IMR-90 (cell line): ENCODE results near the gene RARS2. TPM values are rescaled to one million over a fixed set of nuclear protein-coding genes. Genes with fewer than 3 reads are reported as not detected.

Experiments
- ATAC-seq: fragments of 200-7000 bp; cut with Tn5 transposase; 2 replicates; pipeline ENCODE4 v1.9.1; 2020; ENCODE audit warnings: low read depth, mild to moderate bottlenecking, moderate library complexity
- BruUV-seq: library from RNA; stranded (reverse); fragments of 400-500 nt; replicated peaks from 2 replicates; lab custom pipeline; 2021; lab: Mats Ljungman, UMichigan
- CTCF ChIA-PET: fragments of 300-600 bp; formaldehyde crosslinking; extraction: SDS; loops from one replicate; lab custom pipeline; 2021; ENCODE audit warnings: antibody characterized with exemption; lab: Yijun Ruan, JAX
- POLR2A ChIA-PET: fragments of 300-600 bp; sonication (Branson Sonifier 250); formaldehyde crosslinking; loops from one replicate; lab custom pipeline; 2022; ENCODE audit warnings: antibody characterized with exemption; ENCODE audit not compliant: unreplicated experiment; lab: Charles Lee
- DNase-seq: peaks from one replicate; pipeline ENCODE4 v3.0.0; 2013
- H2AFZ ChIP-seq: replicated peaks from 2 replicates; pipeline ENCODE3; 2013; ENCODE audit warnings: low read length, mild to moderate bottlenecking; ENCODE audit not compliant: poor library complexity
- H2AK5ac ChIP-seq: 2 replicates; pipeline ENCODE4 v1.6.1; 2013; ENCODE audit warnings: low read depth, low read length, inconsistent platforms
- H2AK9ac ChIP-seq: replicated peaks from 2 replicates; pipeline ENCODE3; 2013; ENCODE audit warnings: mild to moderate bottlenecking, low read depth, low read length, moderate library complexity; ENCODE audit not compliant: poor library complexity
- H2BK120ac ChIP-seq: 2 replicates; pipeline ENCODE4 v1.6.1; 2013; ENCODE audit warnings: low read depth, low read length, inconsistent platforms
- H2BK15ac ChIP-seq: 3 replicates; pipeline ENCODE4 v1.6.1; 2013; ENCODE audit warnings: low read depth, low read length, inconsistent platforms
- H2BK20ac ChIP-seq: 2 replicates; pipeline ENCODE4 v1.6.1; 2013; ENCODE audit warnings: low read depth, mild to moderate bottlenecking, inconsistent platforms, low read length, moderate library complexity
- H2BK5ac ChIP-seq: 2 replicates; pipeline ENCODE4 v1.6.1; 2013; ENCODE audit warnings: mild to moderate bottlenecking, low read depth, low read length, inconsistent platforms; ENCODE audit not compliant: poor library complexity, severe bottlenecking
- H3K14ac ChIP-seq: replicated peaks from 2 replicates; pipeline ENCODE4 v1.6.1; 2013; ENCODE audit warnings: low read depth, low read length, inconsistent platforms
- H3K18ac ChIP-seq: 2 replicates; pipeline ENCODE4 v1.6.1; 2013; ENCODE audit warnings: low read depth, low read length, control low read depth
- H3K23ac ChIP-seq: 2 replicates; pipeline ENCODE4 v1.6.1; 2013; ENCODE audit warnings: low read depth, low read length, inconsistent platforms
- H3K27ac ChIP-seq: 2 replicates; pipeline ENCODE4 v1.5.1; 2013; ENCODE audit warnings: mild to moderate bottlenecking, control low read depth, low read length; ENCODE audit not compliant: insufficient read depth
- H3K27me3 ChIP-seq: 2 replicates; pipeline ENCODE4 v1.6.1; 2013; ENCODE audit warnings: low read length; ENCODE audit not compliant: control insufficient read depth, insufficient read depth
- H3K36me3 ChIP-seq: 2 replicates; pipeline ENCODE4 v1.6.1; 2013; ENCODE audit warnings: low read length, mixed read lengths; ENCODE audit not compliant: control insufficient read depth, insufficient read depth
- H3K4ac ChIP-seq: 2 replicates; pipeline ENCODE4 v1.6.1; 2013; ENCODE audit warnings: low read depth, low read length, inconsistent platforms
- H3K4me1 ChIP-seq: 2 replicates; pipeline ENCODE4 v1.6.1; 2013; ENCODE audit warnings: low read length, mixed read lengths; ENCODE audit not compliant: control insufficient read depth, insufficient read depth
- H3K4me2 ChIP-seq: 2 replicates; pipeline ENCODE4 v1.6.1; 2013; ENCODE audit warnings: low read depth, mild to moderate bottlenecking, control low read depth, low read length, moderate library complexity
- H3K4me3 ChIP-seq: 2 replicates; pipeline ENCODE4 v1.5.1; 2013; ENCODE audit warnings: low read depth, mild to moderate bottlenecking, control low read depth, low read length, moderate library complexity; ENCODE audit not compliant: insufficient read depth
- H3K56ac ChIP-seq: 2 replicates; pipeline ENCODE4 v1.6.1; 2013; ENCODE audit warnings: low read length, inconsistent platforms; ENCODE audit not compliant: insufficient read depth; ENCODE audit errors: extremely low read depth
- H3K79me1 ChIP-seq, 2 experiments: 2 replicates each; pipeline ENCODE4 v1.6.1; 2013; ENCODE audit warnings: low read length in 2 of 2, inconsistent platforms in 1 of 2, low read depth in 1 of 2
- H3K9ac ChIP-seq: 2 replicates; pipeline ENCODE4 v1.6.1; 2013; ENCODE audit warnings: low read depth, low read length, control low read depth
- H3K9me1 ChIP-seq: 2 replicates; pipeline ENCODE4 v1.6.1; 2013; ENCODE audit warnings: low read length, inconsistent platforms; ENCODE audit not compliant: insufficient read depth
- H3K9me3 ChIP-seq: 2 replicates; pipeline ENCODE4 v1.6.1; 2013; ENCODE audit warnings: low read length; ENCODE audit not compliant: control insufficient read depth, insufficient read depth
- H4K20me1 ChIP-seq: 2 replicates; pipeline ENCODE4 v1.6.1; 2013; ENCODE audit warnings: low read length, inconsistent platforms; ENCODE audit not compliant: insufficient read depth
- H4K5ac ChIP-seq: 2 replicates; pipeline ENCODE4 v1.6.1; 2013; ENCODE audit warnings: mild to moderate bottlenecking, low read depth, low read length, control low read depth
- H4K8ac ChIP-seq, 2 experiments: 2 replicates each; pipeline ENCODE4 v1.6.1; 2013; ENCODE audit warnings: low read depth in 2 of 2, low read length in 2 of 2, control low read depth in 1 of 2, inconsistent platforms in 1 of 2
- H4K91ac ChIP-seq: 2 replicates; pipeline ENCODE4 v1.6.1; 2013; ENCODE audit warnings: low read depth, low read length, inconsistent platforms; ENCODE audit not compliant: insufficient read depth
- RCOR1 ChIP-seq: IDR thresholded peaks from 2 replicates; pipeline ENCODE4 v1.6.1; 2012; ENCODE audit warnings: mild to moderate bottlenecking, low read length, improper control_type of control experiment; ENCODE audit not compliant: insufficient replicate concordance
- WGBS, 2 experiments: methylation state at CpG; one replicate each; pipeline versions ENCODE4 v1.1.5 to v1.1.7; 2013; ENCODE audit warnings: missing lambda C conversion rate in 2 of 2; ENCODE audit not compliant: insufficient read length in 1 of 2; ENCODE audit errors: extremely low coverage in 2 of 2; 5-methylcytosine and 5-hydroxymethylcytosine counted together
- dilution Hi-C: fragments of 300-500 bp; cut with HindIII; formaldehyde crosslinking; loops from one replicate; pipeline ENCODE4 v1.14.3; 2018; ENCODE audit warnings: low sequenced_read_pairs; ENCODE audit not compliant: unreplicated experiment
- in situ Hi-C: fragments of 300-500 bp; cut with MboI; formaldehyde crosslinking; loops from 3 replicates; pipeline ENCODE4 v1.14.3; 2019; ENCODE audit warnings: low sequenced_read_pairs, inconsistent platforms, mixed read lengths
- intact Hi-C: fragments of 100-400 bp; cut with micrococcal nuclease; formaldehyde crosslinking; loops from 2 replicates; pipeline ENCODE4 v1.10.0; 2022
- polyA plus RNA-seq, 3 experiments: library from polyadenylated mRNA; depleted of rRNA; stranded (reverse); fragments of >200 nt; gene quantifications; 2 replicates each; pipeline ENCODE4 v1.2.3, GENCODE V29; 2012; ENCODE audit warnings: low replicate concordance in 1 of 3
- total RNA-seq: library from RNA; depleted of rRNA; stranded (reverse); fragments of >200 nt; gene quantifications from 2 replicates; pipeline ENCODE4 v1.2.3, GENCODE V29; 2012
- TF ChIP-seq, protein P1 (sequence below): fragments of 150-350 bp; IDR thresholded peaks from 2 replicates; pipeline ENCODE4 v1.6.1; 2017; ENCODE audit warnings: mild to moderate bottlenecking, antibody characterized with exemption, low read length, low read depth

RARS2 gene
- total and polyA plus RNA-seq, 2 of the 4 experiments (the other 2 are of a cell fraction), result 19.9 to 33.0 TPM

DNA sequence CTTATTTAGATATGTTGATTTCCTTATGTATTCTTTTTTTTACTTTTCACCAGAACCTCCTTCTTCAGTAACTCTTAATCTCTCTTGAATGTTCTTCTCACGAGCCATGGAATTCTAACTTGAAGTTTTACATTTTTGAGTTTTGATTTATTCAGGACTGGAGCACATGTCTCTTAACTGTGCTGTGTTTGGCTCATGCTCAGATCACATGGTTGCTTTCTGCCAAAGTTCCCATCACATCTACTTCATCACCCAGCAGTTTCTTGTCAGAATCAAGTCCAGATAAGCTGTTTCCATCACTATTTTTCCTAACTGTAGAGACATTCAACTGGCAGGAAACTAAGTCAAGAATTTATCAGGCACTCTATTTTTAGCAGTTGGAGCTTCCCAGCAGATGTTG, 85.3 kb downstream of the RARS2 start:
- CTCF ChIA-PET, result no interaction called here
- Histone ChIP-seq H2AK9ac (no peak overlapping the region), H3K56ac (no peak overlapping the region), H2BK120ac (no peak overlapping the region), H3K14ac (no peak overlapping the region), H3K27ac (no peak overlapping the region), H2AFZ (no peak overlapping the region), H3K36me3 (peaks cover 16% of the 10 kb centered on the region), H3K4me3 (no peak overlapping the region), H4K20me1 (no peaks in the 10 kb centered on the region), H3K9ac (no peak overlapping the region), H2AK5ac (no peak overlapping the region), H2BK15ac (no peak overlapping the region), H2BK20ac (no peak overlapping the region), H3K23ac (no peak overlapping the region), H3K27me3 (no peaks in the 10 kb centered on the region), H3K4me1 (no peaks in the 10 kb centered on the region), H3K4ac (no peak overlapping the region), H3K18ac (peak overlapping the region; percentile 57; the same call in 1 of the 2 replicates), H3K79me1 (peaks cover 3 to 7% of the 10 kb centered on the region in 2 experiments; a peak in 2 of 4 replicates), H2BK5ac (no peak overlapping the region), H3K4me2 (no peak overlapping the region), H3K9me3 (no peaks in the 10 kb centered on the region), H4K8ac (no peak overlapping the region), H4K91ac (no peak overlapping the region), H3K9me1 (no peaks in the 10 kb centered on the region), H4K5ac (no peak overlapping the region)
- POLR2A ChIA-PET, result no interaction called here
- no CpG with 5 or more reads among the region's 1 CpG for WGBS, 2 experiments
- peak; percentile 32 for DNase-seq
- no TSS peak for BruUV-seq
- dilution Hi-C loops, result no loop called here
- no peak for ATAC-seq
- TF ChIP-seq RCOR1, result no peak
- TF ChIP-seq, protein P1, sequence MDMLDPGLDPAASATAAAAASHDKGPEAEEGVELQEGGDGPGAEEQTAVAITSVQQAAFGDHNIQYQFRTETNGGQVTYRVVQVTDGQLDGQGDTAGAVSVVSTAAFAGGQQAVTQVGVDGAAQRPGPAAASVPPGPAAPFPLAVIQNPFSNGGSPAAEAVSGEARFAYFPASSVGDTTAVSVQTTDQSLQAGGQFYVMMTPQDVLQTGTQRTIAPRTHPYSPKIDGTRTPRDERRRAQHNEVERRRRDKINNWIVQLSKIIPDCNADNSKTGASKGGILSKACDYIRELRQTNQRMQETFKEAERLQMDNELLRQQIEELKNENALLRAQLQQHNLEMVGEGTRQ, result peak; percentile 19; the same call in 1 of the 2 replicates
- in situ Hi-C loops, result no loop called here
- intact Hi-C loops, result no loop called here
